Keratinocyte (primary cell): ENCODE results near the gene PARD3B. TPM values are rescaled to one million over a fixed set of nuclear protein-coding genes. Genes with fewer than 3 reads are reported as not detected.

Experiments
- DNase-seq: peaks from one replicate; pipeline ENCODE4 v3.0.0-alpha.2; 2011; ENCODE audit warnings: low read depth, missing footprints, low spot score
- FAIRE-seq: peaks from 2 replicates; lab custom pipeline; 2011; peaks lifted over from hg19 to GRCh38; lab: Jason Lieb, UNC
- H2AFZ ChIP-seq: 2 replicates; pipeline ENCODE4 v1.6.0; 2012; ENCODE audit warnings: low read length, control low read depth, inconsistent platforms; ENCODE audit not compliant: control insufficient read depth
- H3K27ac ChIP-seq: 2 replicates; pipeline ENCODE4 v1.5.1; 2011; ENCODE audit warnings: low read length; ENCODE audit not compliant: control insufficient read depth, insufficient read depth
- H3K27me3 ChIP-seq: 3 replicates; pipeline ENCODE4 v1.6.0; 2011; ENCODE audit warnings: low read length; ENCODE audit not compliant: control insufficient read depth, insufficient read depth; ENCODE audit errors: extremely low read depth
- H3K36me3 ChIP-seq, 2 experiments: 2 replicates in 1 of 2; 3 replicates in 1 of 2; pipeline ENCODE4 v1.5.1; 2011; ENCODE audit warnings: low read length in 2 of 2, mild to moderate bottlenecking in 1 of 2; ENCODE audit not compliant: control insufficient read depth in 2 of 2, insufficient read depth in 2 of 2; ENCODE audit errors: extremely low read depth in 1 of 2
- H3K4me1 ChIP-seq: 3 replicates; pipeline ENCODE4 v1.5.1; 2011; ENCODE audit warnings: low read length; ENCODE audit not compliant: control insufficient read depth, insufficient read depth; ENCODE audit errors: extremely low read depth
- H3K4me2 ChIP-seq: 3 replicates; pipeline ENCODE4 v1.6.0; 2011; ENCODE audit warnings: low read depth, low read length; ENCODE audit not compliant: control insufficient read depth, insufficient read depth; ENCODE audit errors: extremely low read depth
- H3K4me3 ChIP-seq, 3 experiments: fragments of 200-600 bp in 1 of 3; sonication (generic) in 1 of 3; 2 replicates in 2 of 3; 3 replicates in 1 of 3; pipeline ENCODE4 v1.5.1; 2011 to 2016; ENCODE audit warnings: low read length in 3 of 3, mild to moderate bottlenecking in 3 of 3, control low read depth in 2 of 3, inconsistent platforms in 1 of 3, low read depth in 1 of 3, mixed read lengths in 1 of 3, mixed run types in 1 of 3, moderate library complexity in 1 of 3; ENCODE audit not compliant: control insufficient read depth in 2 of 3, insufficient read depth in 2 of 3; ENCODE audit errors: extremely low read depth in 1 of 3
- H3K79me2 ChIP-seq: 2 replicates; pipeline ENCODE4 v1.6.0; 2012; ENCODE audit warnings: low read length; ENCODE audit not compliant: control insufficient read depth, insufficient read depth
- H3K9ac ChIP-seq: 3 replicates; pipeline ENCODE4 v1.6.0; 2011; ENCODE audit warnings: low read length; ENCODE audit not compliant: control insufficient read depth, insufficient read depth; ENCODE audit errors: extremely low read depth
- H3K9me1 ChIP-seq: 3 replicates; pipeline ENCODE4 v1.6.0; 2011; ENCODE audit warnings: low read length; ENCODE audit not compliant: control insufficient read depth, insufficient read depth; ENCODE audit errors: extremely low read depth
- H3K9me3 ChIP-seq: 2 replicates; pipeline ENCODE4 v1.5.1; 2012; ENCODE audit warnings: low read depth, low read length; ENCODE audit not compliant: control insufficient read depth
- H4K20me1 ChIP-seq: 3 replicates; pipeline ENCODE4 v1.6.0; 2011; ENCODE audit warnings: low read length; ENCODE audit not compliant: control insufficient read depth, insufficient read depth; ENCODE audit errors: extremely low read depth
- CTCF ChIP-seq, 3 experiments: IDR thresholded peaks in 1 of 3; conservative IDR thresholded peaks in 1 of 3; optimal IDR thresholded peaks in 1 of 3; 2 replicates in 2 of 3; 3 replicates in 1 of 3; pipeline versions ENCODE3 to v1.5.1; 2011; ENCODE audit warnings: low read length in 3 of 3, mild to moderate bottlenecking in 3 of 3, moderate library complexity in 2 of 3, control low read depth in 1 of 3, inconsistent platforms in 1 of 3; ENCODE audit not compliant: insufficient read depth in 2 of 3; ENCODE audit errors: extremely low read depth in 1 of 3
- EZH2 ChIP-seq: IDR thresholded peaks from one replicate; pipeline ENCODE4 v1.6.1; 2012; ENCODE audit warnings: inconsistent platforms, mild to moderate bottlenecking, low read length, moderate library complexity
- dilution Hi-C: fragments of 300-500 bp; cut with MboI; formaldehyde crosslinking; loops from one replicate; pipeline ENCODE4 v1.7.0; 2020; ENCODE audit warnings: low sequenced_read_pairs; ENCODE audit not compliant: extremely low pct_ligation_motif_present
- polyA plus RNA-seq, 5 experiments: library from polyadenylated mRNA; depleted of rRNA in 3 of 5; stranded (reverse) in 3 of 5; stranded (forward) in 1 of 5; unstranded in 1 of 5; fragments of >200 nt; gene quantifications; 1 replicate in 1 of 5; 2 replicates in 3 of 5; 3 replicates in 1 of 5; pipeline versions ENCODE4 v1.2.1 to v1.2.3, GENCODE V29; 2011 to 2012; ENCODE audit warnings: missing spikeins in 2 of 5, low read depth in 1 of 5, low replicate concordance in 1 of 5

The PARD3B gene
- polyA plus RNA-seq, 1 donor (not counting 4 experiments of a cell fraction or from before 2014, with no cell fraction given), result 1.2 TPM

- no peak overlapping the region for H3K4me3 ChIP-seq
- no peak overlapping the region for H3K27ac ChIP-seq
- no peaks in the 10 kb centered on the region for H3K79me2 ChIP-seq
- no peak for FAIRE-seq
- H3K9me1 ChIP-seq, result no peaks in the 10 kb centered on the region
- no peak overlapping the region for H2AFZ ChIP-seq
- no peak overlapping the region for H3K9ac ChIP-seq
- TF ChIP-seq CTCF (optimal IDR thresholded peaks at IDR 0.05 in 1 of 3, IDR thresholded peaks at IDR 0.05 in 1 of 3, conservative IDR thresholded peaks at IDR 0.05 in 1 of 3; ENCODE audit: extremely low read depth in 1 of 3, insufficient read depth in 2 of 3, low read length in 3 of 3) (no peak), EZH2 (no peak)
- no peaks in the 10 kb centered on the region for H3K27me3 ChIP-seq
- H3K9me3 ChIP-seq, result no peaks in the 10 kb centered on the region
- no peaks in the 10 kb centered on the region for H3K36me3 ChIP-seq
- no peak for DNase-seq
- H3K4me1 ChIP-seq, result no peaks in the 10 kb centered on the region
- H4K20me1 ChIP-seq, result no peaks in the 10 kb centered on the region
- dilution Hi-C loops, result no loop called here
- no peak overlapping the region for H3K4me2 ChIP-seq
Observed at GRCh38 chr2:205609113-205609512, 1063.8 kb downstream of the PARD3B start.

GRCh38 chr2:205610437-205610836, 1065.2 kb downstream of the PARD3B start:
- no peak for FAIRE-seq
- dilution Hi-C loops, result no loop called here

More at GRCh38 chr2:205610437-205610836, 1065.2 kb downstream of the PARD3B start:
- Histone ChIP-seq H3K79me2 (no peaks in the 10 kb centered on the region), H3K36me3 (no peaks in the 10 kb centered on the region), H3K4me2 (no peak overlapping the region), H2AFZ (no peak overlapping the region), H3K9me3 (no peaks in the 10 kb centered on the region), H3K27ac (no peak overlapping the region), H3K9ac (no peak overlapping the region), H3K4me1 (no peaks in the 10 kb centered on the region), H3K4me3 (no peak overlapping the region), H3K27me3 (no peaks in the 10 kb centered on the region), H3K9me1 (no peaks in the 10 kb centered on the region), H4K20me1 (no peaks in the 10 kb centered on the region)
- no peak for DNase-seq
- TF ChIP-seq CTCF (optimal IDR thresholded peaks at IDR 0.05 in 1 of 3, IDR thresholded peaks at IDR 0.05 in 1 of 3, conservative IDR thresholded peaks at IDR 0.05 in 1 of 3; ENCODE audit: extremely low read depth in 1 of 3, insufficient read depth in 2 of 3, low read length in 3 of 3) (no peak), EZH2 (no peak)
